SK-N-SH (cell line): Measurements from ENCODE around the gene CCDC30. TPM values are rescaled to one million over a fixed set of nuclear protein-coding genes. Genes with fewer than 3 reads are reported as not detected.
"Not testable (repeated sequence)": the region's sequence is repeated elsewhere in the genome, so short reads cannot be mapped to it uniquely, and the experiment has no call there.

ENCODE experiments used
- CTCF ChIA-PET: fragments of 300-600, 350-600 bp; formaldehyde crosslinking; extraction: SDS; loops from one replicate; lab custom pipeline; 2021; lab: Yijun Ruan, JAX
- POLR2A ChIA-PET: fragments of 350-600 bp; sonication (Branson Sonifier 250); formaldehyde crosslinking; extraction: SDS; loops from one replicate; lab custom pipeline; 2020; ENCODE audit warnings: antibody characterized with exemption, inconsistent platforms; lab: Yijun Ruan, JAX
- DNase-seq: peaks from one replicate; pipeline ENCODE4 v3.0.0; 2012
- H2AFZ ChIP-seq: fragments of 200-600 bp; sonication (generic); 2 replicates; pipeline ENCODE4 v1.8.1; 2016; ENCODE audit warnings: antibody characterized with exemption, mild to moderate bottlenecking, low read depth
- H3F3A ChIP-seq: fragments of 200-600 bp; sonication (generic); replicated peaks from 2 replicates; pipeline ENCODE3; 2016; ENCODE audit warnings: antibody characterized with exemption, mild to moderate bottlenecking; ENCODE audit not compliant: insufficient read depth
- H3K27ac ChIP-seq, 2 experiments: fragments of 200-500 bp in 1 of 2; fragments of 200-600 bp in 1 of 2; sonication (Bioruptor generic) in 1 of 2; sonication (generic), shearing (Covaris generic) in 1 of 2; 2 replicates each; pipeline versions ENCODE4 v1.5.1 to v1.6.1; 2014 to 2016; ENCODE audit warnings: low read depth in 2 of 2, inconsistent platforms in 1 of 2, low read length in 1 of 2, mild to moderate bottlenecking in 1 of 2, mixed read lengths in 1 of 2
- H3K27me3 ChIP-seq: fragments of 200-600 bp; sonication (generic), shearing (Covaris generic); 2 replicates; pipeline ENCODE4 v1.6.1; 2016; ENCODE audit warnings: mixed run types; ENCODE audit not compliant: insufficient read depth
- H3K36me3 ChIP-seq, 2 experiments: fragments of 200-500 bp in 1 of 2; fragments of 200-600 bp in 1 of 2; sonication (Bioruptor generic) in 1 of 2; sonication (generic) in 1 of 2; replicated peaks in 1 of 2; 2 replicates each; pipeline versions ENCODE3 to v1.5.1; 2014 to 2016; ENCODE audit warnings: low read length in 1 of 2, mild to moderate bottlenecking in 1 of 2; ENCODE audit not compliant: insufficient read depth in 2 of 2, control insufficient read depth in 1 of 2
- H3K4me1 ChIP-seq, 2 experiments: fragments of 200-500 bp in 1 of 2; fragments of 200-600 bp in 1 of 2; sonication (Bioruptor generic) in 1 of 2; sonication (generic), shearing (Covaris generic) in 1 of 2; 2 replicates each; pipeline versions ENCODE4 v1.5.1 to v1.6.1; 2014 to 2016; ENCODE audit warnings: low read depth in 1 of 2, low read length in 1 of 2, mixed run types in 1 of 2; ENCODE audit not compliant: insufficient read depth in 2 of 2, control insufficient read depth in 1 of 2
- H3K4me2 ChIP-seq: fragments of 200-600 bp; sonication (generic), shearing (Covaris generic); 2 replicates; pipeline ENCODE4 v1.6.1; 2017; ENCODE audit warnings: mixed run types
- H3K4me3 ChIP-seq, 2 experiments: fragments of 200-500 bp in 1 of 2; fragments of 200-600 bp in 1 of 2; sonication (Bioruptor generic) in 1 of 2; sonication (generic), shearing (Covaris generic) in 1 of 2; 2 replicates each; pipeline versions ENCODE4 v1.5.1 to v1.8.1; 2014 to 2016; ENCODE audit warnings: low read depth in 2 of 2, inconsistent platforms in 1 of 2, low read length in 1 of 2, mild to moderate bottlenecking in 1 of 2, mixed read lengths in 1 of 2, moderate library complexity in 1 of 2
- H3K79me2 ChIP-seq: fragments of 200-600 bp; sonication (generic); 2 replicates; pipeline ENCODE4 v1.8.1; 2017; ENCODE audit warnings: mild to moderate bottlenecking; ENCODE audit not compliant: insufficient read depth
- H3K9ac ChIP-seq: fragments of 200-600 bp; sonication (generic); 2 replicates; pipeline ENCODE4 v1.6.1; 2017; ENCODE audit warnings: mixed run types
- H3K9me2 ChIP-seq: fragments of 200-600 bp; sonication (generic); 2 replicates; pipeline ENCODE4 v1.6.1; 2017; ENCODE audit warnings: mixed run types
- H3K9me3 ChIP-seq: fragments of 200-600 bp; sonication (generic); 2 replicates; pipeline ENCODE4 v1.6.1; 2017; ENCODE audit warnings: mixed run types, mild to moderate bottlenecking, moderate library complexity
- H4K20me1 ChIP-seq: fragments of 200-600 bp; sonication (generic); 2 replicates; pipeline ENCODE4 v1.6.1; 2017; ENCODE audit warnings: mild to moderate bottlenecking, mixed run types; ENCODE audit not compliant: insufficient read depth
- EZH2phosphoT487 ChIP-seq: fragments of 200-600 bp; sonication (generic); IDR thresholded peaks from 2 replicates; pipeline ENCODE4 v1.6.1; 2017; ENCODE audit warnings: low read depth, mixed run types, mild to moderate bottlenecking, antibody characterized with exemption, moderate library complexity, borderline replicate concordance
- GATA2 ChIP-seq: sonication (generic); formaldehyde crosslinking; IDR thresholded peaks from 2 replicates; pipeline ENCODE4 v1.5.0; 2020; ENCODE audit warnings: mild to moderate bottlenecking, missing genetic modification reagents
- IRF3 ChIP-seq: fragments of 150-350 bp; IDR thresholded peaks from 2 replicates; pipeline ENCODE4 v1.6.1; 2016; ENCODE audit warnings: mild to moderate bottlenecking, low read depth, low read length
- JUND ChIP-seq: IDR thresholded peaks from 2 replicates; pipeline ENCODE4 v1.4.0; 2012
- MEF2A ChIP-seq: IDR thresholded peaks from 2 replicates; pipeline ENCODE4 v1.4.0; 2012; ENCODE audit warnings: low read depth, borderline replicate concordance
- MXI1 ChIP-seq: IDR thresholded peaks from 2 replicates; pipeline ENCODE4 v1.6.1; 2012; ENCODE audit warnings: mild to moderate bottlenecking, low read depth, low read length, improper control_type of control experiment
- WGBS: methylation state at CpG from one replicate; pipeline ENCODE4 v1.1.6; 2017; ENCODE audit warnings: low lambda C conversion rate; 5-methylcytosine and 5-hydroxymethylcytosine counted together
- polyA plus RNA-seq, 3 experiments: library from polyadenylated mRNA; depleted of rRNA; stranded (reverse); fragments of >200 nt; gene quantifications; 2 replicates each; pipeline ENCODE4 v1.2.3, GENCODE V29; 2012
- TF ChIP-seq, protein P1 (sequence below): IDR thresholded peaks from 2 replicates; pipeline ENCODE4; 2012
- TF ChIP-seq, protein P2 (sequence below): IDR thresholded peaks from 2 replicates; pipeline ENCODE4 v1.6.1; 2012; ENCODE audit warnings: mild to moderate bottlenecking, low read depth, low read length, moderate library complexity

CCDC30 gene
- polyA plus RNA-seq, 1 of the 3 experiments (the other 2 are of a cell fraction), result 0.94 TPM

- CTCF ChIA-PET, result interaction anchor here (0.9 kb wide), 1 partner anchor 9 kb away, joined by 3 read pairs; no protein-coding TSS in a partner anchor
- H3K27me3 ChIP-seq, result no peaks in the 10 kb centered on the region
Measured at GRCh38 chr1:42476605-42477004, 13.5 kb downstream of the CCDC30 start.

GRCh38 chr1:42477354-42477753 is 14.3 kb downstream of the CCDC30 start:
- H4K20me1 ChIP-seq, DNase-seq, H3K36me3 ChIP-seq, H3K27me3 ChIP-seq, H3K4me2 ChIP-seq, H3K79me2 ChIP-seq, H3K9ac ChIP-seq, H2AFZ ChIP-seq, H3F3A ChIP-seq, H3K9me3 ChIP-seq, H3K4me3 ChIP-seq, H3K4me1 ChIP-seq, H3K27ac ChIP-seq, H3K9me2 ChIP-seq: not testable (repeated sequence)
- ChIA-PET CTCF (interaction anchor here (0.9 kb wide), 1 partner anchor 8 kb away, joined by 3 read pairs; no protein-coding TSS in a partner anchor), POLR2A (interaction anchor here (1.0 kb wide), 1 partner anchor 20 kb away, joined by 3 read pairs; no protein-coding TSS in a partner anchor)
- WGBS, result 83% methylated on average over 4 of the region's 4 CpGs

More at GRCh38 chr1:42476605-42477004, 13.5 kb downstream of the CCDC30 start:
- Histone ChIP-seq H3K36me3 (no peaks in the 10 kb centered on the region), H3K79me2 (no peaks in the 10 kb centered on the region), H3K4me3 (no peak overlapping the region), H3K9me2 (no peaks in the 10 kb centered on the region), H3K27ac (no peak overlapping the region), H3F3A (no peaks in the 10 kb centered on the region), H4K20me1 (no peaks in the 10 kb centered on the region), H2AFZ (no peak overlapping the region), H3K4me1 (no peaks in the 10 kb centered on the region), H3K9ac (no peak overlapping the region), H3K9me3 (no peaks in the 10 kb centered on the region), H3K4me2 (no peak overlapping the region)
- no peak for DNase-seq
- WGBS, result 78% methylated on average over 4 of the region's 4 CpGs
- TF ChIP-seq, protein P1, sequence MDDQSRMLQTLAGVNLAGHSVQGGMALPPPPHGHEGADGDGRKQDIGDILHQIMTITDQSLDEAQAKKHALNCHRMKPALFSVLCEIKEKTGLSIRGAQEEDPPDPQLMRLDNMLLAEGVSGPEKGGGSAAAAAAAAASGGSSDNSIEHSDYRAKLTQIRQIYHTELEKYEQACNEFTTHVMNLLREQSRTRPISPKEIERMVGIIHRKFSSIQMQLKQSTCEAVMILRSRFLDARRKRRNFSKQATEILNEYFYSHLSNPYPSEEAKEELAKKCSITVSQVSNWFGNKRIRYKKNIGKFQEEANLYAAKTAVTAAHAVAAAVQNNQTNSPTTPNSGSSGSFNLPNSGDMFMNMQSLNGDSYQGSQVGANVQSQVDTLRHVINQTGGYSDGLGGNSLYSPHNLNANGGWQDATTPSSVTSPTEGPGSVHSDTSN, result no peak
- no peak for TF ChIP-seq IRF3
- TF ChIP-seq JUND, result no peak
- TF ChIP-seq GATA2 (CRISPR knock-in tag), result no peak
- no peak for TF ChIP-seq EZH2phosphoT487
- TF ChIP-seq MXI1, result no peak
- TF ChIP-seq, protein P2, sequence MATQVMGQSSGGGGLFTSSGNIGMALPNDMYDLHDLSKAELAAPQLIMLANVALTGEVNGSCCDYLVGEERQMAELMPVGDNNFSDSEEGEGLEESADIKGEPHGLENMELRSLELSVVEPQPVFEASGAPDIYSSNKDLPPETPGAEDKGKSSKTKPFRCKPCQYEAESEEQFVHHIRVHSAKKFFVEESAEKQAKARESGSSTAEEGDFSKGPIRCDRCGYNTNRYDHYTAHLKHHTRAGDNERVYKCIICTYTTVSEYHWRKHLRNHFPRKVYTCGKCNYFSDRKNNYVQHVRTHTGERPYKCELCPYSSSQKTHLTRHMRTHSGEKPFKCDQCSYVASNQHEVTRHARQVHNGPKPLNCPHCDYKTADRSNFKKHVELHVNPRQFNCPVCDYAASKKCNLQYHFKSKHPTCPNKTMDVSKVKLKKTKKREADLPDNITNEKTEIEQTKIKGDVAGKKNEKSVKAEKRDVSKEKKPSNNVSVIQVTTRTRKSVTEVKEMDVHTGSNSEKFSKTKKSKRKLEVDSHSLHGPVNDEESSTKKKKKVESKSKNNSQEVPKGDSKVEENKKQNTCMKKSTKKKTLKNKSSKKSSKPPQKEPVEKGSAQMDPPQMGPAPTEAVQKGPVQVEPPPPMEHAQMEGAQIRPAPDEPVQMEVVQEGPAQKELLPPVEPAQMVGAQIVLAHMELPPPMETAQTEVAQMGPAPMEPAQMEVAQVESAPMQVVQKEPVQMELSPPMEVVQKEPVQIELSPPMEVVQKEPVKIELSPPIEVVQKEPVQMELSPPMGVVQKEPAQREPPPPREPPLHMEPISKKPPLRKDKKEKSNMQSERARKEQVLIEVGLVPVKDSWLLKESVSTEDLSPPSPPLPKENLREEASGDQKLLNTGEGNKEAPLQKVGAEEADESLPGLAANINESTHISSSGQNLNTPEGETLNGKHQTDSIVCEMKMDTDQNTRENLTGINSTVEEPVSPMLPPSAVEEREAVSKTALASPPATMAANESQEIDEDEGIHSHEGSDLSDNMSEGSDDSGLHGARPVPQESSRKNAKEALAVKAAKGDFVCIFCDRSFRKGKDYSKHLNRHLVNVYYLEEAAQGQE, result no peak
- TF ChIP-seq MEF2A, result no peak
- POLR2A ChIA-PET, result no interaction called here
